ENCODE measurements around the gene SCCPDH.
"Not testable (repeated sequence)": the region's sequence is repeated elsewhere in the genome, so short reads cannot be mapped to it uniquely, and the experiment has no call there.

SCCPDH gene

DNA sequence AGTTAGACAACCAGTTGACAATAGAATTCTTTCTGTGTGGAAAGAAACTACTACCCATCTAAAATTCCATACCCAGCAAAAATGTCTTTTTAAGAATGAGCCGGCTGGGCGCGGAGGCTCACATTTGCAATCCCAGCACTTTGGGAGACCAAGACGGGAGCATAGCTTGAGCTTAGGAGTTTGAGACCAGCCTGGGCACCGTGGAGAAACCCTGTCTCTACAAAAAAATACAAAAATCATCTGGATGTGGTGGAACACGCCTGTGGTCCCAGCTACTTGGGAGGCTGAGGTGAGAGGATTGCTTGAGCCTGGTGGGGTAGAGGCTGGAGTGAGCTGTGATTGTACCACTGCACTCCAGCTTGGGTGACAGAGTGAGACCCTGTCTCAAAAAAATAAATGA, 79.2 kb downstream of the SCCPDH start:
- DNase-seq = no peak

DNA sequence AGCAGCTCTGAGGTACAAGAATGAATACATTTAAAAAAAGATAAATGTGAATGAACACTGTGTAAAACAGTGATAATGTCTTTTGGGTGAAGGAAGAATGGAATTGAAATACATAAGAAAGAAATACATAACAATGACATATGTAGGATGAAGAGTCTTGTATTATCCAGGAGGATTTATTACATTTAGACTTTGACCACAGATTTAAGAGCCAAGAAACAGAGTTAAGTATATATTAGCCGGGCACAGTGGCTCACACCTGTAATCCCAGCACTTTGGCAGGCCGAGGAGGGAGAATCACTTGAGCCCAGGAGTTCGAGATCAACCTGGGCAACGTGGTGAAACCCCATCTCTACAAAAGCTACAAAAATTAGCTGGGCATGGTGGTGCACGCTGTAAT, 79.7 kb downstream of the SCCPDH start:
- no peak for DNase-seq

DNA sequence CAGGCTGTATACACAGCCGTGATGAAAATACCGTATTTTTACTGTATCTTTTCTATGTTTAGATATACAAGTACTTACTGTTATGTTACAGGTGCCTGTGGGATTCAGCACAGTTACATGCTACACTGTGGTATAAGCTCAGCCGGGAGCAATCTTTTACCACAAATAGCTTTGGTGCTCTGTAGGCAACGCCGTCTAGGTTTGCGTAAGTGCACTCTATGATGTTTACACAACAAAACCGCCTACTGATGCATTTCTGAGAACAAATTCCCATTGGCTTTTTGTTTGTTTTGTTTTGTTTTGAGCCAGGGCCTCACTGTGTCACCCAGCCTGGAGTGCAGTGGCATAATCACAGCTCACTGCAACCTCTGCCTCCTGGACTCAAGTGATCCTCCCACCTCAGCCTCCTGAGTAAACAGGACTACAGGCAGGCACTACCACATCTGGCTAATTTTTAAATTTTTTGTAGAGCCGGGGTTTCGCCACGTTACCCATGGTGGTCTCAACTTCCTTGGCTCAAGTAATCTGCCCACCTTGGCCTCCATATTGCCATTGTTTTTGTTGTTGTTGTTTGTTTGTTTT, 81.0 kb downstream of the SCCPDH start:
- no peak for DNase-seq

DNA sequence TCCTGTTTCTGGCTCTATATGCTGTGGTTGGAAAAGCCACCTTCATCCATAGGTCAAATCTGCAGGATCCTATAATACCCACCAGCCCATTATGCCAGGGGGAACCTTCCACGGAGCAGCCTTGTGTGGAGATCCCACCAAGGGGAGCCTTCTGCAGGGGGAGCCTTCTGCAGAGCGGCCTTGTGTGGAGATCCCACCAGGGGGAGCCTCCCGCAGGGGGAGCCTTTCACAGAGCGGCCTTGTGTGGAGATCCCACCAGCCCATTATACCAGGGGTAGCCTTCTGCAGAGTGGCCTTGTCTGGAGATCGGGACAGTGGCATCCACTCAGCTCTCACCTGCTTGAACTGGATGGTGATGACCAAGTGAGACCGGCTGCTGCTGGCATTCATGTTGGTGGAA, 85.3 kb downstream of the SCCPDH start:
- DNase-seq = no peak

DNA sequence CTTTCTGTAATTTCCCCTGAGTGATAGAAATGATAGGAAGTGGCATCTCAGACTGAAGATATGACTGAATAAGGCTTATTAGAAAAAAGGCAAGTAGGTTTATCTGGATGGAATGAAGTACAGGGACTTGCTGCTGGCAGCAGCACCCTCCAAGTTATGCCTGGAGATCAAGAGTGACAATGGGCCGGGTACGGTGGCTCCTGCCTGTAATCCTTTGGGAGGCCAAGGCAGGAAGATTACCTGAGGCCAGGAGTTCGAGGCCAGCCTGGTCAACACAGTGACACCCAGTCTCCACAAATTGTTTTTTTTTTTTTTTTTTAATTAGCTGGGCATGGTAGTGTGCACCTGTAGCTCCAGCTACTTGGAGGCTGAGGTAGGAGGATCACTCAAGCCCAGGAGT, 87.8 kb downstream of the SCCPDH start:
- DNase-seq = no peak

DNA sequence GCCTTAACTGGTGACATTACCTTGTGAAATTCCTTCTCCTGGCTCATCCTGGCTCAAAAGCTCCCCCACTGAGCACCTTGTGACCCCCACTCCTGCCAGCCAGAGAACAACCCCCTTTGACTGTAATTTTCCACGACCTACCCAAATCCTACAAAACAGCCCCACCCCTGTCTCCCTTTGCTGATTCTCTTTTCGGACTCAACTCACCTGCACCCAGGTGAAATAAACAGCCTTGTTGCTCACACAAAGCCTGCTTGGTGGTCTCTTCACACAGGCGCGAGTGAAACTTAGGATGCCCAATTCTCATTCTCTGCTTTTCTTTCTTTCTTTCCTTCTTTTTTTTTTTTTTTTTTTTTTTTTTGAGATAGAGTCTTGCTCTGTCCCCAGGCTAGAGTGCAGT, 89.1 kb downstream of the SCCPDH start:
- DNase-seq = not testable (repeated sequence)

DNA sequence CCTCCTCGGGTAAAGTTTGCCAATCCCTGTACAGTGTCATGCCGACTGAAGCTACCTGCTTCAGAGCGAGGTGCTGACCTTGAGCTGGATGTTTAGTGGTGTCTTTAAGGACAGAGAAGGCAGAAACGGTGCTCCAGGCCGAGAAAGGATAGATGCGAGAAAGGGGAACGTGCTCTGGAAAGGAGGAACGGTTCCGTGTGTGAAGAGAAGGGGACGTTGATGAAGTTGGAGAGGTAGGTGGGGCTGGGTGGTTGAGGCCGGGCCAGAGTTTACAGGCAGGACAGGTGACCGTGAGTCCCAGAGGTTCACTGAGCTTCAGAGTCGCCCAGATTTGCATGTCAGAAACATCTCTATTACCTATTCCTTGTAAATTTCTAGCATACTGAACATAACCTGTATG, 90.7 kb downstream of the SCCPDH start:
- no peak for DNase-seq

DNA sequence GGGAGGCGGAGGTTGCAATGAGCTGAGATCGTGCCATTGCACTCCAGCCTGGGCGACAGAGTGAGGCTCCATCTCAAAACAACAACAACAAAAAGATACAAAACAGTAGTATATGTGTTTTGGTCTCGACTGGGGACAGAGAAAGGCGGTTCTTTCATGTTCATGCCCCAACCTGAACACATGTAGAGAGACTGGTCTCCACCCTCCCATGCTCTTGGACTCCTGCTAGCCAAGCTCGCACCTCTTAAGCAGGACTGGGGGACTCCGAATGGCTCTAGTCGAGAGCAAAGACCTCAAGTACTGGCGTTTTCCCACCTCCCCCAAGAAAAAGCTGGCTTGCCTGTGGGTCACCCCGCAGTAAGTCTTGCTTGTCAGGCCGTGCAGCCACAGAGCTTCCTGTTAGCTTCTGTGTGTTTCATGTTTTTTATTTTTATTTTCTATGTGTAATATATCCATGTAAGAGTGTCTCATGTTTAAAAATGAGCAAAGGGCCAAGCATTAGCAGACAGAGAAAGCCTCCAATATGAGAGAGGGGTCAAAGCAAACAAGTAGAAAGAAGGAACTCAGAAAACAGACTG, 91.6 kb downstream of the SCCPDH start:
- DNase-seq = peak in 1 of 2 donors; percentile 50
